GM10266 (cell line): ENCODE measurements around the gene PRKD1.

ENCODE experiments used
- DNase-seq: peaks from one replicate; pipeline ENCODE4 v3.0.0; 2012; ENCODE audit errors: extremely low spot score
- TF ChIP-seq, protein P1 (sequence below): IDR thresholded peaks from 2 replicates; pipeline ENCODE4 v1.5.1; 2012; ENCODE audit warnings: mild to moderate bottlenecking, low read depth; ENCODE audit not compliant: control insufficient read depth, insufficient read depth; ENCODE audit errors: missing control alignments

Gene PRKD1

DNA sequence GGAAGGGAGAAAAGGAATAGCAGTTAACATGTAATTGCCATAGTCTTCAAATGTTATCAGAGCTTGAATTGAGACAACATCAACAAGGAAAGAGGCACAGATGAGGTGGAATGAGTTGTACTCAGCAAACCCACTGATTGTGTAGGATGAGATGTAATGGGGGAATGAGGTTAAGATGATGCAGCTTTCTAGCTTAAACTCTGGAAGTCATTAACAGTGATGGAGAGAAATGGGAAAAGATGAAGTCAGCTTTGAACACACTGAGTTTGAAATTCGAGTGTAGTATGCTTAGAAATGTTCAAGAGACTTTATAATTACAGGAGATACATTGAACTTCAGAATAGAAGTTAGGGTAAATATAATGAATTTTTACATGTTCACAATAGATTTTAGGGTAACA, 106.9 kb downstream of the PRKD1 start:
- TF ChIP-seq, protein P1, sequence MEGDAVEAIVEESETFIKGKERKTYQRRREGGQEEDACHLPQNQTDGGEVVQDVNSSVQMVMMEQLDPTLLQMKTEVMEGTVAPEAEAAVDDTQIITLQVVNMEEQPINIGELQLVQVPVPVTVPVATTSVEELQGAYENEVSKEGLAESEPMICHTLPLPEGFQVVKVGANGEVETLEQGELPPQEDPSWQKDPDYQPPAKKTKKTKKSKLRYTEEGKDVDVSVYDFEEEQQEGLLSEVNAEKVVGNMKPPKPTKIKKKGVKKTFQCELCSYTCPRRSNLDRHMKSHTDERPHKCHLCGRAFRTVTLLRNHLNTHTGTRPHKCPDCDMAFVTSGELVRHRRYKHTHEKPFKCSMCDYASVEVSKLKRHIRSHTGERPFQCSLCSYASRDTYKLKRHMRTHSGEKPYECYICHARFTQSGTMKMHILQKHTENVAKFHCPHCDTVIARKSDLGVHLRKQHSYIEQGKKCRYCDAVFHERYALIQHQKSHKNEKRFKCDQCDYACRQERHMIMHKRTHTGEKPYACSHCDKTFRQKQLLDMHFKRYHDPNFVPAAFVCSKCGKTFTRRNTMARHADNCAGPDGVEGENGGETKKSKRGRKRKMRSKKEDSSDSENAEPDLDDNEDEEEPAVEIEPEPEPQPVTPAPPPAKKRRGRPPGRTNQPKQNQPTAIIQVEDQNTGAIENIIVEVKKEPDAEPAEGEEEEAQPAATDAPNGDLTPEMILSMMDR, result no peak
- DNase-seq, result no peak

DNA sequence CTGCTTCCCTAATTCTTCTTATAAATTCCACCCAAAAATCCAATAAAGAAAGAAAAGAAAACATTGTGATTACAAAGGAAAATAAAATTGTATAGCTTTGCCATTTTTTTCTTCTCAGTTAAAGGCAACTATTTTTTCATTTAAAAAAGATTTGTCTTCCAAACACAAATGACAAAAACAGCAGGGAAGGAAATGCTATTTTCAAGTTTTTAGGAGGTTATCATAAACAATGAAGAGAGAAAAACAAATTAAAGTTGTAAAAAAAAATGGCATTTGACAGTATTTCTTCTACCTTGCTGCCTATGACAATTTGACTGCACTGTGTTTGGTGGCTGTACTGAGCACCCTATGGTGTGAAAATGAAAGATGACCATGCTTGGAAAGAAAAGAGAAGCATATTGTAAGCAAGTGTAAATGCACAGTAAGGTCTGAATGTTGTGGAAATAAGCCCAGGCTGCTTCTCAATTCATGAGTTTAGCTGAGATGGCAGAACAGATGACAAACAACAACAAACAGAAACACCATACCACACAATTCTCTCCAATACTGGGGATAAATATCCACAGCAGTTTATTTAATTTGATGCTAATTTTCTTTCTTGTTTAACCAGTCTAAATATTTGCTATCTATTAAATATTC, 109.8 kb downstream of the PRKD1 start:
- DNase-seq, result no peak
- TF ChIP-seq, protein P1, result no peak

DNA sequence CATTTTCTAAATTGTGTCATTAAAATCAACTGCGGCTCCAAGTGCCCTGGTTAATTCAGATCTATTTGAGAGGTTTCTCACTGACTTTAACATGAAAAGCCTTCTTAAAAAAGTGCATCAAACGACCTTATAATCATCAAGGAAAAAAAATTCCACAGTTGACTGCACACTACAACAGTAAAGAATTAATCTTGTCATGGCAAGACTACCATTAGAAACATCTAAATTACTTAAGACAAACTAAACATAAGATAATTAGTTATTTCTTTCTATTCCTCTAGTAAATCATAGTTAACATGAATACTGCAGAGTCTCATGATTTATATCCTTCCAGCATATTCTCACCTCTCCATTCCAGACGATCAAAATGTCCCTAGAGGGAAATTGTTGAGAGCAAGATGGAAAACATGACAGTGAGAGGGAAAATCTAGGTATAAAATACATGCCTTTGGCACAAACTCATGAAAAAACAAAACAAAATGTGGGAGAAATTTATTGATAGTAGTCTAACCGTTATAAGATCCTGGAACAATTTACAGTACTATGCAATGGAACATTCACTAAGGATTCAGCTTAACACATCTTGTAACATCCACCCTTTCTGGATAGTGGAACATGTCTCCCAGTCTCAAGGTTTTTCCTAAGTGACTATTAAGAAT, 112.5 kb downstream of the PRKD1 start:
- TF ChIP-seq, protein P1, result no peak
- DNase-seq, result no peak

DNA sequence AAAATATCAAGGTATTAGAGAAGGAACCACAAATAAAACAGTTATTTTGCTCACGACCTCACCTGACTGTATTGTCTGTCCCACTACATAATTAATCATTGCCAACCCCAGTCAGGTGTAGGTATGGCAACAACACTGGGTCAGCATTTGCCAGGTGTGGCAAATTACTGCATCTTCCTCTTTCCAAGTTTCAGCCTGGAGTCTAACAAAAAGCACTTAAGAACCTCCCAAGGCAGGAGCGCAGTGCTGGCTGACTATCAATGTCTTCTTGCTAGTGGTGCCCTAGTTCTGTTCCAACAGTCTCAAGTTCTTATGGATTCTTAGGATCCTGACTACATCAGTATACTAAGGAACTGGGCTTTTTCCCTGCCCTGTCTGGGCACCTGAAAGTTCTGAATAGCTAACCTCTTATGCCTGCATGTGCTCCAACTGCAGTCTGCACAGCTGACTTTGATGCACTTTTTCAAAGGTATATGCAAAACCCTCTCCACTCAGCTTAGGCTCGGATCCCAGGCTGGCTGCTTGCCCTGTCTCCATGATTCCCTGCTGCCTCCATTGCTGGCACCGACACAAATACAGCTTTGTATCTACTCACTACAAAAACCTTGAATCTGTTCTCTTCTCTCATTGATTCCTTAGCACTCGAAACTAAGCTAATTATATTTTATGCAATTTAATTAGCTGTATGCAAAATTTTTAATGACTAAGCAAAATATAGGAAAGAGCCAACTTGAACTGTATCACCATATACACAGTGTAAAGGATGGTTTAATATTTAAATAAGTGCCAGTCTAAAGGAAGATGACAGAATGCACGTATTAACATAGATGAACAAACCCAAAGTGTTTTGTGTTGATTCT, 113.3 kb downstream of the PRKD1 start:
- TF ChIP-seq, protein P1, result no peak
- no peak for DNase-seq

DNA sequence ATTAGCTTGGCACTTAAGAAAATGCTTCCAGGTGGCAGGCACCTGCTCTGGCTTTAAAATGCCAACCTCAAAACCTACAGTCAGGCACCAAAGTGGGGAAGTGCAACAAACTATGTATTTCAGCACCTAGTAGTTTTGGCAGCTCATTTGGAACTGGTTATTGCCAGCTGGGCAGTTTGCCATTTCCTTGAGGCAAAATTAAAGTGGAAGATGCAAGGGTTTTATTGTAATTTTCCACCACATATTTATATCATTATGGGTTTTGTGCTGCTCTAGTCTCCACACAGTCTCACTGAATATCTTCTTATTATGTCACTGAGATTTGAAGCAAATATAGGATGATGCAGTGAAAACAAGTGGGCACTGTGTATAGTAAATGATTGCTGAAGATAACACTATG, 117.0 kb downstream of the PRKD1 start:
- no peak for DNase-seq

DNA sequence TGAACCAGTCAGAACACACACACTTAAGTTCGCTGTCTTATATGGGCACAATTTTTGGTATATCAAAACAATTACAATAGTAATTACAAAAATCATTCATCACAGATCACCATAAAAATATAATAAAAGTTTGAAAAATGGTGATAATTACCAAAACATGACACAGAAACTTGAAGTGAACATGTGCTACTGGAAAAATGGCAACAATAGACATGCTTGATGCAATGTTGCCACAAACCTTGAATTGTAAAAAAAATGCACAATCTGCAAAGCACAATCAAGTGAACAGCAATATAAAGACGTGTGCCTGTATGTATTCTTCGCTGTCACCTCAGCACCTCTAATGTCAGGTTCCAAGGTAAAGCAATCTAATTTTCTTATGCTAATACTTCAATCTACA, 117.6 kb downstream of the PRKD1 start:
- no peak for DNase-seq

More for the DNA sequence above, 117.0 kb downstream of the PRKD1 start:
- TF ChIP-seq, protein P1, result no peak

More for the DNA sequence above, 117.6 kb downstream of the PRKD1 start:
- TF ChIP-seq, protein P1, result no peak
